ENCODE measurements around the gene CENPB. TPM values are rescaled to one million over a fixed set of nuclear protein-coding genes. Genes with fewer than 3 reads are reported as not detected.

CENPB gene
- total RNA-seq, 6 experiments from 2014 or later, result 109 to 128 (median 117) TPM

DNA sequence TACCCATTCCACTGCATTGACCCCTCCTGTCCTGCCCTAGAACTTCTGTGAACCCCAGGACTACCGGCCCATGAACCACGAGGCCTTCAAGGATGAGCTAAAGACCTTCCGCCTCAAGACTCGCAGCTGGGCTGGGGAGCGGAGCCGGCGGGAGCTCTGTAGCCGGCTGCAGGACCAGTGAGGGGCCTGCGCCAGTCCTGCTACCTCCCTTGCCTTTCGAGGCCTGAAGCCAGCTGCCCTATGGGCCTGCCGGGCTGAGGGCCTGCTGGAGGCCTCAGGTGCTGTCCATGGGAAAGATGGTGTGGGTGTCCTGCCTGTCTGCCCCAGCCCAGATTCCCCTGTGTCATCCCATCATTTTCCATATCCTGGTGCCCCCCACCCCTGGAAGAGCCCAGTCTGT lies 18.2 kb upstream of the CENPB start:
- H3K36me3 Mint-ChIP-seq (ENCODE audit: low read depth), result peaks cover 44% of the 10 kb centered on the region
- DNase-seq, result no peak
- H3K27me3 Mint-ChIP-seq (ENCODE audit: insufficient read depth), result peaks cover 7% of the 10 kb centered on the region; the same call in 1 of the 2 replicates
- TF ChIP-seq, protein P1, sequence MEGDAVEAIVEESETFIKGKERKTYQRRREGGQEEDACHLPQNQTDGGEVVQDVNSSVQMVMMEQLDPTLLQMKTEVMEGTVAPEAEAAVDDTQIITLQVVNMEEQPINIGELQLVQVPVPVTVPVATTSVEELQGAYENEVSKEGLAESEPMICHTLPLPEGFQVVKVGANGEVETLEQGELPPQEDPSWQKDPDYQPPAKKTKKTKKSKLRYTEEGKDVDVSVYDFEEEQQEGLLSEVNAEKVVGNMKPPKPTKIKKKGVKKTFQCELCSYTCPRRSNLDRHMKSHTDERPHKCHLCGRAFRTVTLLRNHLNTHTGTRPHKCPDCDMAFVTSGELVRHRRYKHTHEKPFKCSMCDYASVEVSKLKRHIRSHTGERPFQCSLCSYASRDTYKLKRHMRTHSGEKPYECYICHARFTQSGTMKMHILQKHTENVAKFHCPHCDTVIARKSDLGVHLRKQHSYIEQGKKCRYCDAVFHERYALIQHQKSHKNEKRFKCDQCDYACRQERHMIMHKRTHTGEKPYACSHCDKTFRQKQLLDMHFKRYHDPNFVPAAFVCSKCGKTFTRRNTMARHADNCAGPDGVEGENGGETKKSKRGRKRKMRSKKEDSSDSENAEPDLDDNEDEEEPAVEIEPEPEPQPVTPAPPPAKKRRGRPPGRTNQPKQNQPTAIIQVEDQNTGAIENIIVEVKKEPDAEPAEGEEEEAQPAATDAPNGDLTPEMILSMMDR (IDR thresholded peaks at IDR 0.05), result no peak
- peak overlapping the region; percentile 94 for H3K27ac Mint-ChIP-seq
- H3K4me1 Mint-ChIP-seq (ENCODE audit: low read depth), result peaks cover 65% of the 10 kb centered on the region
- no peak overlapping the region for H3K4me3 Mint-ChIP-seq
- 0 out of 2 replicates have a peak, but pooled peaks cover 4% of the 10 kb centered on the region for H3K9me3 Mint-ChIP-seq

DNA sequence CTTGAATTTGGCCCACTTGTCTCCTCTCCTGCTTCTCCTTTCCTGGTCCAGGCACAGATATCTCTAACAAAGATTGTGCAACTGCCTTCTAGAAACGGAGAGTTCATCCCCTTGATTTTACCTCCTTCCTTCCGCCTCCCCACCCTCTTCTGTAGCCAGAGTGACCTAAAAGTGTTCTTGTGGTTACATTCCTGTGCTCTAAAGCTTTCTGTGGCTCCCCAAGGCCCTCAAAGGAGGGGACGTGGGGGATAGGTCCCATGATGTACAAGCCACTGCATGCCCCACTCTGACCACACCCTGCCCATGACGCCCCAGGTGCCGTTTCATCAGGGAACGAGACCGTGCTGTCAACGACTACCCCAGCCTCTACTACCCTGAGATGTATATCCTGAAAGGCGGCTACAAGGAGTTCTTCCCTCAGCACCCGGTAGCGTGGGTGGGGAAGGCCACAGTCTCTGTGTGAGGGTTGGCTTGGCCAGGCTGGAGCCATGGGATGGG lies 17.8 kb upstream of the CENPB start:
- peaks cover 46% of the 10 kb centered on the region for H3K36me3 Mint-ChIP-seq (ENCODE audit: low read depth)
- H3K4me1 Mint-ChIP-seq (ENCODE audit: low read depth), result peaks cover 69% of the 10 kb centered on the region

DNA sequence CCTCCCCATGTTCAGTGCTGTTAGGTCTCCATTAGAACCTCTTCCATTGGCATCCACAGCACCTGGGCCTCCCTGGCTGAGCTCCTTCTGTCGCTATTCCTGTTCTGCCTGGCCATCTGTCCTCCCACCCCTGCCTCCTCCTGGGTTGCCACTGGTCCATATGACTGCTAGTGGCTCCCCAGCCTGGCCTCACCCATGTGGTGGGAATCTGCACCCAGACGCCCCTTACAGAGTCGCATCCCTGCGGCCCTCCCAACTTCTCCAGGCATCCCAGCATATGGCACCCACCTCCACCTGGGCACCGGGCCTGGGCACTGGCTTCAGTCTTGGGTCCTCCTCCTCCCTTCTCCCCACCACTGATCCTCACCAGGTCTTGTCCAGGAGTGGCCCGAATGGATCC lies 17.3 kb upstream of the CENPB start:
- Mint-ChIP-seq H3K4me1 (ENCODE audit: low read depth) (peaks cover 74% of the 10 kb centered on the region), H3K27ac (peak overlapping the region; percentile 75), H3K4me3 (no peak overlapping the region), H3K36me3 (ENCODE audit: low read depth) (peaks cover 50% of the 10 kb centered on the region), H3K9me3 (0 out of 2 replicates have a peak, but pooled peaks cover 4% of the 10 kb centered on the region), H3K27me3 (ENCODE audit: insufficient read depth) (peaks cover 10% of the 10 kb centered on the region; the same call in 1 of the 2 replicates)
- no peak for DNase-seq
- TF ChIP-seq, protein P1 (IDR thresholded peaks at IDR 0.05), result no peak

More for the DNA sequence above, 17.8 kb upstream of the CENPB start:
- peaks cover 7% of the 10 kb centered on the region; the same call in 1 of the 2 replicates for H3K27me3 Mint-ChIP-seq (ENCODE audit: insufficient read depth)
- TF ChIP-seq, protein P1 (IDR thresholded peaks at IDR 0.05), result no peak
- 0 out of 2 replicates have a peak, but pooled peaks cover 4% of the 10 kb centered on the region for H3K9me3 Mint-ChIP-seq
- no peak overlapping the region for H3K4me3 Mint-ChIP-seq
- no peak for DNase-seq
- peak overlapping the region; percentile 75 for H3K27ac Mint-ChIP-seq

DNA sequence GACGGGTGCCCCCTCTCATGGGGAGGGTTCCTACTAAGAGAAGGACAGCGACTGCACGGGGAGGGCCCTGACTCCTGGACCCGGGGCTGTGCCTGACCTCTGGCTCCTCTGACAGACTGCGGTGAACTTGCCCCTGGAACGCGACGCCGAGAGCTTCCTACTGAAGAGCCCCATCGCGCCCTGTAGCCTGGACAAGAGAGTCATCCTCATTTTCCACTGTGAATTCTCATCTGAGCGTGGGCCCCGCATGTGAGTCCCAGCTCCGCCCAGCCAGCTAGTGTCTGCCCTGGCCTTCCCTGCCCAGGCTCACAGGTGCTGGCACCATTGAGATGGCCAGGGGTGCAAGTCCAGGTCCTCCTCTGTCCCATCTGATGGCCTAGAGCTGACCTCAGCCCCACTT lies 16.7 kb upstream of the CENPB start:
- peaks cover 50% of the 10 kb centered on the region for H3K36me3 Mint-ChIP-seq (ENCODE audit: low read depth)
- H3K4me1 Mint-ChIP-seq (ENCODE audit: low read depth), result peaks cover 77% of the 10 kb centered on the region
- no peak for DNase-seq
- H3K9me3 Mint-ChIP-seq, result 0 out of 2 replicates have a peak, but pooled peaks cover 3% of the 10 kb centered on the region
- peak overlapping the region; percentile 75 for H3K27ac Mint-ChIP-seq
- H3K27me3 Mint-ChIP-seq (ENCODE audit: insufficient read depth), result peaks cover 11% of the 10 kb centered on the region; the same call in 1 of the 2 replicates
- no peak overlapping the region for H3K4me3 Mint-ChIP-seq
- TF ChIP-seq, protein P1 (IDR thresholded peaks at IDR 0.05), result no peak

DNA sequence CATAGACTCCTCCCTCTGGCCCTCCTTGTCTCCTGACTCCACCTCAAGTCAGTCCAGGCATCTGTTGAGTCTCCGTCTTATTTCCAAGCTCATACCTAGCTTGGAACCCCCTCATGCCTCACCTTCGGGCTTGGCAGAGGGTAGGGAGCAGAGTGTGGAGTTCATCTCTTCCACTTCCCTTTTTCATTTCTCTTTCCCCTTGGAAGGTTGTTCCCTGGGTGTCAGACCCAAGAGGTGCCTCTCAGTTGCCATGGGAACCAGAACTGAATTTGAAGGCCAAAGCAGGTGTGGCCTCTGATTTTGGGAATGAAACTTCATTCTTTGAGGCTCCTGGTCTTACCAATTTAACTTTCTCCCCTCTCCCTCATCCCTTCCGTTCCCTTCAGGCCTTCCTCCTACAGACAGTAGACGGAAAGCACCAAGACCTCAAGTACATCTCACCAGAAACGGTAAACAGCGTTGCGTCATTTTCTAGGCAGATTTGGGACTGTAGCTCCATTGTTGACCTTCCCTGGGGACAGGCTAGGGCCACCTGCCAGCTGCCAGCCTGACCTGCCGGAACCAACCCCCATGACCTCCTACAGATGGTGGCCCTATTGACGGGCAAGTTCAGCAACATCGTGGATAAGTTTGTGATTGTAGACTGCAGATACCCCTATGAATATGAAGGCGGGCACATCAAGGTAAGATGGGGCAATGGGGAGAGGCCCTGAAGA lies 16.1 kb upstream of the CENPB start:
- TF ChIP-seq, protein P1 (IDR thresholded peaks at IDR 0.05), result no peak
- H3K9me3 Mint-ChIP-seq, result no peaks in the 10 kb centered on the region
- DNase-seq, result no peak
- H3K27me3 Mint-ChIP-seq (ENCODE audit: insufficient read depth), result peaks cover 8% of the 10 kb centered on the region
- peaks cover 77% of the 10 kb centered on the region for H3K4me1 Mint-ChIP-seq (ENCODE audit: low read depth)
- peak overlapping the region; percentile 75 for H3K27ac Mint-ChIP-seq
- peaks cover 53% of the 10 kb centered on the region for H3K36me3 Mint-ChIP-seq (ENCODE audit: low read depth)
- no peak overlapping the region for H3K4me3 Mint-ChIP-seq

All from HFFc6 (cell line).